GM21381 (cell line): Measurements from ENCODE around the gene SLC46A3.
"Not testable (repeated sequence)": the region's sequence is repeated elsewhere in the genome, so short reads cannot be mapped to it uniquely, and the experiment has no call there.

Experiments
- ATAC-seq: cut with Tn5 transposase; IDR thresholded peaks from one replicate; pipeline ENCODE4 v1.9.1; 2021; ENCODE audit warnings: mild to moderate bottlenecking, moderate library complexity; ENCODE audit not compliant: unreplicated experiment

The SLC46A3 gene, protein sequence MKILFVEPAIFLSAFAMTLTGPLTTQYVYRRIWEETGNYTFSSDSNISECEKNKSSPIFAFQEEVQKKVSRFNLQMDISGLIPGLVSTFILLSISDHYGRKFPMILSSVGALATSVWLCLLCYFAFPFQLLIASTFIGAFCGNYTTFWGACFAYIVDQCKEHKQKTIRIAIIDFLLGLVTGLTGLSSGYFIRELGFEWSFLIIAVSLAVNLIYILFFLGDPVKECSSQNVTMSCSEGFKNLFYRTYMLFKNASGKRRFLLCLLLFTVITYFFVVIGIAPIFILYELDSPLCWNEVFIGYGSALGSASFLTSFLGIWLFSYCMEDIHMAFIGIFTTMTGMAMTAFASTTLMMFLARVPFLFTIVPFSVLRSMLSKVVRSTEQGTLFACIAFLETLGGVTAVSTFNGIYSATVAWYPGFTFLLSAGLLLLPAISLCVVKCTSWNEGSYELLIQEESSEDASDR

DNA sequence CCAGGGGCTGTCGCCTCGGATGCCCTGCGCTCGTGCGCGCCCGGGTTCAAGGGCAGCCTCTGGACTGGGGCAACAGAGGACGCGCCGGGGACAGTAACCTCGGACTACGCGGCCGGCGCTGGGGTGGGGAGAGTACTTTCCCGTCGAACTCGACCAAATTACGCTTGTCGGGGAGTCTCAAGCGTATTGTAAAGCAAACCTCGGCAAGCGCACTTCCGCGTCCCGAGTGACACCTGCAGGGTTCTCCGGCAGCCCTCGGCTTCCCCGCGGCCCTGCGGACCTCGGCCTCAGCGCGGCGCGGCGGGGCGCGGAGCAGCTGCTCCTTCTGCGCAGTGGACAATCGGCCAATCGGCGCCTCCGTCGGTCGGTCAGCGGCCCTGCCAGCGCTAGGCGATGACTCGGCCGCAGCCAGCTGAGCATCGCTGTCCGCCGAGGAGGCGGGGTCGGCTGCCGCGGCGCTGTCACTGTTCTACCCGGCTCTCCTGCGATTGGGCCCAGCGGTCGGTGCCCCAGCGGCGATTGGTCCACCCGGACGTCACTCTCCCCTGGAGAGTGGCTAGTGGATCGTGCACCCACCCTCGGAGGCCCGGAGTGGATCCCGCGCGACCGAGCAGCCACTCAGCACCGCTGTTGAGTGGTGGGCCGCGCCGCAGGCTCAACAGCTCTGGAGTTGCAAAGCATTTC, at the start of gene SLC46A3:
TSS of gene SLC46A3 (minus strand) at position 428 of the 684 bp plus-strand sequence. CDS start 972 bp downstream, outside the sequence.
- ATAC-seq: peak; percentile 99

DNA sequence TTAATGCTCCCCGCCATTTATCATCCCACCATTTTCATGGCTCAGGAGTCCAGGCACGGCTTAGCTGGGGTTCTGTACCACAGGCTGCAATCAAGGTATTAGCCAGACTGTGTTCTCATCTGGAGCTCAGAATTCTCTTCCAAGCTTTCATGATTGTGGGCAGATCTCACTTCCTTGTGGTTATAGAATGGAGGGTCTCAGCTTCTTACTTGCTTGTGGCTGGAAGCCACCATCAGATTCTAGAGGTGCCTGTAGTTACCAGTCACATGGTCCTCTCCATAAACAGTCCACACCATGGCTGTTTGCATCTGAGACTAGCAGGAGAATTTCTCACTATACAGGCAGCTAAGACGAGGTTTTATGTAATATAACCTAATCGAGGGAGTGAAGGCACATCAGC, 45.1 kb upstream of the SLC46A3 start:
- no peak for ATAC-seq

DNA sequence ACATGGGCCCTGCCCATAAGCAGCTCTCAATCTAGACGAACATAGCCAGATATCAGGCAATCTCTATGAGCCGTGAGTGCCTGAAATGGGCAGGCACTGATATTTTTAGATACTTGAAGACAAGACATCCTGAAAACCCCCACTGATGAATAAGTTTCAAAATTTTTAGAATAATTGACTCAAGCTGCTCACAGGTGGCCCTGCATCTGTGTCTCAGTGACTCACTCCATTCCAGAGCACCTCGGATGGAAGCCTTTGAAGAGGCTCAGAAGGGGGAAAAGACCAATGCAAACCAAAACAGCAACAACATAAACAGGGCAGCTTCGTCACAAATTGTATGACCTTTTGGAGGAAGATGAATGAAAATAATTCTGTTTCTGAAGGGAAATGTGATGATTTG, 42.8 kb upstream of the SLC46A3 start:
- ATAC-seq: no peak

DNA sequence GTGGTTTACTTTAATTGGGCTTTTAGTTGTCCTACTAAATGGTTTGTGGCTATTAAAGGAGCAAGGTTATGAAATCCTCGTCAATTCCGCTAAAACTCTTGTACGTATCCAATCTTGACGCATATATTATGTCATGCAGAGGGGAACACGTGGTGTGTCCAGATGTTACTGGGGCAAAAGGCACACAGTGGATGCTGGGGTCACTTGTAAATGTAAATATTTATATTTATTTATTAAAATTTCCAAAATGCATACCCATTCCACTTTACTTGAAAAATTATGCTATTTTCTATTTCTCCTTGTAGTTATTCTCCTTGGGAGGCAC, 36.7 kb upstream of the SLC46A3 start:
- ATAC-seq: no peak

DNA sequence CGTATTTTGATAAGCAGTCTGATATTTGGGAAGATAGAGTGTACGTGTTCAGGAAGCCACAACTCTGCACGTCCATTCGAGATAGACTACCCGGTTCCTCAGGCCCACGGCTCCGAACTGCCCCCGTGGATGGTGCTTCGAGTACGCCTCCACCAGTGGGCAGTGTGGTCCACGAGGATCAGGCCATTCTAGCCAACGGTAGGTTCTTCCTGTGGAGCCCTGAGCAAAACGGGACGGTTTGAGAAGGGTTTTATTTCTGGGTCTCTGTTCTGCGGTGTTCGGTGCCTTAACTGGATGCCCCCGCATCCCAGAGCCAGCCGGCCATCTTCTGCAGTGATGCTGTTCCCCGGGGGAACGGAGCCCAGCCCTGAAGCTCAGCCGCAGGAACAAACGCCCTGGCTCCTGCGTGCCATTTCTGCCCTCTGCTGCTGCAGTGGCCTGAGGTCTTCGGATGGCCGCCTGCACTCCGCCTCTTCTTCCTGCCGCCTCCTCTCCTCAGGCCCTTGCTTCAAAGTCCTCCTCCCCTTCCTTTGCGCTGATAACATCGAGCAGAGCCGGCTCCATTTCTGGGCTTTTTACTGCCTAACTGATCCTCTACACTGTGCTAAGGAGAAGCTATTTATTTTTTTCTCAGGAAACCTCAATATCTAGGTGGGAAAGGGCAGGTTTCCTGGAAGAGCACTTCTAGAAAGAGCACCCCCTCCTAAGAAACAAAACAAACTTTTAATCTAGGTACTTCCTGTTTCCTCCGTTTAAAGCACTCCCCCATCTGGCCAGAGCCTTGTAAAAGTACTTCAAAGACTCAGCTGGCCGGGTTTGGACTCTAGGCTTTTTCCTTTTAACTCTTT, 36.2 kb upstream of the SLC46A3 start:
- ATAC-seq: no peak

DNA sequence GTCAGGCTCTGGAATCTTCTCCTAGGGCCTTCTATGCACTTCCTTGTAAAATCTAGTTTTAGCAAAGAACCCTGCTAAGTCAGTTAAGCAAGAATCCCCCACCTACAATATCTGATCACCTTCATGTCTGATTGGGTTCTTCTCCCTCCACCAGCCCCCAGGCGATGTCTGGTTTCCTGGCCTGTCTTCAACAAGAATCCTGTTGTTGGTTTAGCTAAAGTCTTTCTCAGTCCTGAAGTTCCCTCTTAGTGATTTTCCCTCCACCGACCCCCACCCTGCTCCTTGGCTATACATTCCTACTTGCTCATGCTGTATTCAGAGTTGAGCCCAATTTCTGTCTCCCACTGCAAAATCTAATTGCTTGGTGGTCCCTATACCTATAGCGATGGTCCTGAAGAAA, 35.2 kb upstream of the SLC46A3 start:
- no peak for ATAC-seq

DNA sequence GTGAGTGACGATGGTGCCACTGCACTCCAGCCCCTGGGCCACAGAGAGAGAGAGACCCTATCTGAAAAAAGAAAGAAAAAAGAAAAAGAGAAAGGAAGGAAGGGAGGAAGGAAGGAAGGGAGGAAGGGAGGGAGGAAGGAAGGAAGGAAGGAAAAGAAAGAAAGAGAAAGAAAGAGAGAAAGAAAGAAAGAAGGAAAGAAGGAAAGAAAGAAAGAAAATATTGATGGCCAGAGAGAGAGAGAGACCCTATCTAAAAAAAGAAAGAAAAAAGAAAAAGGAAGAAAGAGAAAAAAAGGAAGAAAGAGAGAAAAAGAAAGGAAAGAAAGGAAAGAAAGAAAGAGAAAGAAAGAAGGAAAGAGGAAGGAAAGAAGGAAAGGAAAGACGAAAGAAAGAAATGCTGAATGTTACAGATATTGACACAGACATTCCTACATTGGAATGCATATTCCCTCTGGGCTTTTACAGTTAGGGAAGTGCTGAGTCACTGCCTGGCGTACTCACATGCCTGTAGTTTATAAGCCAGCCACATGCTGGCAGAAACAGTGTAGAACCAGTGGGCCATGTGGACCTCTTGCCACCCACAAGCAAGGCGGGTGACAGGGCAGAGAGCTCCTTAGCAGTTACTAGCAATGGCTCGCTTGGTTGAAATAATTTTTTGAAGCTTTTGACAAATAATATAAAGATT, 34.6 kb upstream of the SLC46A3 start:
- no peak for ATAC-seq

DNA sequence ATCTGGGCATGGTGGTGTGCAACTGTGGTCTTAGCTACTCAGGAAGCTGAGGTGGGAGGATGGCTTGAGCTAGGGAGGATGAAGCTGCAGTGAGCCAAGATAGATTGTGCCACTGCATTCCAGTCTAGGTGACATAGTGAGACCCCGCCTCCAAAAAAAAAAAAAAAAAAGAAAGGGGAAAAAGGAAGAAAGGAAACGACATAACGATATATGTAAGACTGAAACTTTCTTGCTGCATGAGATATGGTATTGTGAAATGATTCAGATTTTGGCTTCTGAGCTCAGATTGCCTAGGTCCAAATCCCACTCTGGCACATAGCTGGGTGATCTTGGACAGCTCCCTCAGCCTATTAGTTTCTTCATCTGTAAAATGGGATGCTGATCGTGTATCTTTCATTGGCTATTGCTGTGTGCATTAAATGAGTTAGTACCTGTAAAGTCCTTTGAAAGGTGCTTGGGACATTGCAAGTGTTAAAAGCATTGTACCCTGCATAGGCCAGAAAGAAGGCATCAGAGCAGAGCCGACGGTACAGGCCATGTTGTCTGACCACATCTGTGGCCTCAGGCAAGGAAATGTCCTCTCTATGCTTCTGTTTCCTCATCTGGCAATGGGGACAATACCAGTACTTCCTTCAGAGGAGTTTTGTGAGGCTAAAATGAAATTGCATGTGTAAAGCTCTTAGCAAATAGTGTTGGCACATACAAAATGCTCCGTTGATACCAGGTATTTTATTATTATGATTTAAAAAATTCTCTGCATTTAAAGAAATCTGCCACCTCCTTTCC, 32.6 kb upstream of the SLC46A3 start:
- no peak for ATAC-seq

DNA sequence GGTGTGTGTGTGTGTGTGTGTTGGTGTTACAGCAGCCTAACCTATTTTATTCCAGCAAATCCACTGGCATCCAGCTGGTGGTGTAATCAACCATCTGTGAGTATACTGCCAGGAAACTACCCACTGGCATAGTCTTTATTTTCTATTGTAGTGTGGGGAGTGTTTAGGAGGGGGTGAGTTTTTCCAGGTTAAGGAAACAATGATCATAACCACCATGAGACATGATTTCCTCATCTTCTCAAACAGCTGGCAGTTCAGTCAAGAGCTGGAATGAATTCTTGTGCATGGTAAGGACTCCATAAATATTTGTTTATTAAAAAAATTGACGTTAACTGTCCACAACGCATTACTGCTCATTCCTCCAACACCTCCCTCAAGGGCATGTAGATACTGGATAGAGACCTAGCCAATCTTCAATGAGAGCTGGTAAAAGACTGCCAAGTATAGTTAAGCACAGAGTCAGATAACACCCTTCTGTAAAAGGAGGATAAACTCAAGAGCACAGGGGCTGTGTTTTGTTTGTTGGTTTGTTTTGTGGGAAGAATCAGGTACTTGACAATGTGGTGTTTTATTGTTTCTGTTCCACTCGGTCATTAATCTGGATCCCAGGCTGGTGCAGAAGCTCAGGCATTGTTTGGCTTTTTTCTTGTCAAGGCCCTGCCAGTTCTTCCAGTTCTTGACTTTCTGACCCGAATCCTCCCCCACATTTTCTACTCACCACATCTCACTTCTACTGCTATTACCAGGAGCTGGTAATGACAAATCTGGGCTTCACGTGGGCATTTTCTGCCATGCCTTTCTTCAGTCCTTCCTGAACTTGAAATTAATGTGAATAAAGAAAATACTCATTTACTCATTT, 31.6 kb upstream of the SLC46A3 start:
- no peak for ATAC-seq

DNA sequence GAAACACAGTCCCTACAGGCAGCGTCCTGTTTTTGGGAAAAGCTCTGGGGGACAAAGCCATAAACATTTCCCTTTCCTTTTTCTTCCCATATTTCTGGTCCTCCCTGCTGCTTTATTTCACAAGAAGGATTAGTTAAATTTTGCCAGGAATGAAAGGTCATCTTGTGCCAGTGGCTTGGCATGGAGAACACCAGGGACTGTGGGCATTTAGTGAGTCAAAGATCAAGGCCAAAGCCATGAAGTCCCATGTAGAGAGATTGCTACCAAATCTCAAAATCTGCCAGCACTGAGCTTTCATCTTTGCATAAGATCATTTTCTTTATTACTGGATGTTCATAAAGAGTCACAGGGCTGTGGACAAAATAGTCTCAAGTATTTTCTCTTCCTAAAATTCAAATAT, 29.1 kb upstream of the SLC46A3 start:
- no peak for ATAC-seq

DNA sequence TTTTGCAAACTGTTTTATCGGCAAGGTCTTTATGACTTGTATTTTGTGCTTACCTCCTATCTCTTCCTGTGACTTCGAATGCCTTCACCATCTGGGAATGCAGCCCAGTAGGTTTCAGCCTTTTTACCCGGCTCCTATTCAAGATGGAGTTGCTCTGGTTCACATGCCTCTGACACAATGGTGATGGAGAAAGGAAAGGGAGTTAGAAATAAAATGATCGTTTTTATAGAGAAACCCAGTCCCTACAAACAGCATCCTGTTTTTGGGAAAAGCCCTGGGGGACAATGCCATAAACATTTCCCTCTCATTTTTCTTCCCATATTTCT, 27.5 kb upstream of the SLC46A3 start:
- ATAC-seq: no peak

DNA sequence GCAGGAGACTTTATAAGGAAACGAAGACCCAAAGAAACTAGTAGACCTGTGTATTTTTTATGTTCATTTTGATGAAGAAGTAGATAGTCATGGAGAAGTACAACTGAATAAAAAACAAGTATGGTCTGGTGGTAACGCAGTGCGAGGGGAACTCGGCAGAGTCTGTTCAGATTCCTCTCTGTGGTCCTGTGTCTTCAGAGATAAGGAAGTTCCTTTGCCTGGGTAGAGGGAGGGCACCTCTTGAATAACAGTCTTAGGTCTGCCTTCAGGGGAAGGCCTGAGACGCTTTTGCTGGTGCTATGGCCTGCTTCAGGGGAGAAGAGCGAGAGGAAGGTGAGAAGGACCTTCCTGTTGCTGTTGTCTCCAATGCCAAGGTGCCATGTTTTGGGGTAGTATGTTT, 25.9 kb upstream of the SLC46A3 start:
- no peak for ATAC-seq

DNA sequence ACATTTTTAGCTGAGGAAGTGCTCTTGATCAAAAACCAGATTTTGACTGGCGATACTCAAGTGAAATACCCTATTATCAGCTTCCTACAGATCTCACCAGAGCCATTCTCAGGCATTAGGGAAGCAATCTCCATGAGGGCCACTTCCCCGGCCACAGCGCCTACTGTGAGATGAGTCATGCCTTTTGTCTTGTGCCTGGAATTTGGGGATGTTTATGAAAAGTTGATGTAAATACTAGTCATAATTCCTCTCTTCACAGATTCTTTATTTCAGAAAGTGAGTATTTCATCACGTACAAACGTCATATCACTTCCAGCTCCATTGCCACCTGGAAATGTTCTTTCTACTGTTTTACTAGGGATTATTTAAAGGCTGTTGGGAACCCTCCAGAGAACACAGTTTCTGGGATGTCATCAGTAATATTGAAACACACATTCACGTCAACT, 25.3 kb upstream of the SLC46A3 start:
- ATAC-seq: no peak

DNA sequence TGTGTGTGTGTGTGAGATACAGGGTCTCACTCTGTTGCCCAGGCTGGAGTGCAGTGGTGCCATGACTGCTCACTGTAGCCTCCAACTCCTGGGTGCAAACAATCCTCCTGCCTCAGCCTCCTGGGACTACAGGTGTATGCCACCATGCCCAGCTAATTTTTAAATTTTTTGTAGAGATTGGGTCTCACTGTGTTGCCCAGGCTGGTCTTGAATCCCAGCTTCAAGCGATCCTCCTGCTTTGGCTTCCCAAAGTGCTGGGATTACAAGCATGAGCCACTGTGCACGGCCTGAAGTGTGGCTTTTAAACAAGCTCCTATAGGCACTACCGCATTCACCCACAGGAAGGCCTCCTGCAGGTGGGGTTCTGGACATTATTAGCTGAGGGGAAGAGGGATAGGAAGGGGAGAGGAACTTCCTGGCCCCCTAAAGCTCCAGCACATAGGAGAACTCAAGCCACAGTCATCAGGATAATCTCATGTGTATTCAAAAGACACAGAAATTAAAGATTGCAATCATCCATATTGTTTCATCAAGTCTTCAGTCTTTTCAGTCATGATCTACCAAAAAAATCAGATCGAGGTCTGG, 24.8 kb upstream of the SLC46A3 start:
- no peak for ATAC-seq

DNA sequence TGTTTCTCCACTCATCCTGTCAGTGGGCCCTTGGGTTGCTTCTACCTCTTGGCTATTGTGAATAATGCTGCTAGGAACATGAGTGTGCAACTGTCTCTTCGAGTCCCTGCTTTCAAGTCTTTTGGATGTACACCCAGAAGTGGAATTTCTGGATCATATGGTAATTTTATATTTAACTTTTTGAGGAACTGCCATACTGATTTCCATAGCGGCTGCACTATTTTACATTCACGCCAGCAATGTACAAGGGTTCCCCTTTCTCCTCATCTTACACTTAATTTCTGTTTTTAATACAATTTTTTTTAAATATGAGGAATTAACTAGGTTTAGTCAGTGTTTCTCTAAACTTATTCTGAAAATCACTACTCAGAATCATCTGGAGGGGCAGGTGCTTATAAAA, 24.2 kb upstream of the SLC46A3 start:
- ATAC-seq: no peak

DNA sequence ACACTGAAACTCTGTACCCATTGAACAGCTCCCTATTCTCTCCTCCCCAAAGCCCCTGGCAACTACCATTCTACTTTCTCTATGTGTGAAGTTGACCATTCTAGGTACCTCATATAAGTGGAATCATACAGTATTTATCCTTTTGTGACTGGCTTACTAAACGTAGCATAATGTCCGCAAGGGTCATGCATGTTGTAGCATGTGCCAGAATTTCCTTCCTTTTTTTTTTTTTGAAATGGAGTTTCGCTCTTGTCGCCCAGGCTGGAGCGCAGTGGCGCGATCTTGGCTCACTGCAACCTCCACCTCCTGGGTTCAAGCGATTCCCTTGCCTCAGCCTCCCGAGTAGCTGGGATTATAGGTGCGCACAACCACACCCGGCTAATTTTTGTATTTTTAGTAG, 23.7 kb upstream of the SLC46A3 start:
- ATAC-seq: not testable (repeated sequence)

DNA sequence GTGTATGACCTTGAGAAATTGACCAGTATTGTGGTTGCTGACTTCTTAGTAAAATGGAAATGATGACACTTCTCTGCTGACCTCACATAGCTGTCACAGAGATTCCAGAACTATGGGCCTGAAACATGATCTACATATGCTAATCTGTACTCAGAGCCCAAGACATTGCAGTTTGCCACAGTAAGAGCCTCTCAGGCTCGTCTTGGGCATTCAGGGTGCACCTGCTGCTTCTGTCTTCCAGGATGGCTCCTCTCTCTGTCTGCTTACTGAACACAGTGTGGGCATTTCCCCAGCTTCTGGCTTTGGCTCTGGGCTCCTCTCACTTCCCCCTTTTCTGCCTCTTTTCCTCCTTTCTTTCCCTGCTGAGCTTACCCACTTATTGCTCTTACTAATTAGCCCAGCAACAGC, 22.3 kb upstream of the SLC46A3 start:
- ATAC-seq: no peak

DNA sequence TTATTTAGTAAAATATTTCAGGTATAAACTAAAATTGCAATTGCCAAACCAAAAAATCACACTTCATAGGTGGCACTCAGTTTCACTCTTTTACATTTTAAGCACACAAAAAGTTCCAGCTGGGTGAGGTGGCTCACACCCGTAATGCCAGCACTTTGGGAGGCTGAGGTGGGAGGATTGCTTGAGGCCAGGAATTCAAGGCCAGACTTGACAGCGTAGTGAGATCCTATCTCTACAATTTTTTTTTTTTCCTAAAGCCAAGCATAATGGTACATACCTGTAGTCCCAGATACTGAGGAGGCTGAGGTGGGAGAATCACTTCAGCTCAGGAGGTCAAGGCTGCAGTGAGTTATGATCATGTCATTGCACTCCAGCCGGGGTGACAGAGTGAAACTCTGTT, 20.6 kb upstream of the SLC46A3 start:
- ATAC-seq: no peak

DNA sequence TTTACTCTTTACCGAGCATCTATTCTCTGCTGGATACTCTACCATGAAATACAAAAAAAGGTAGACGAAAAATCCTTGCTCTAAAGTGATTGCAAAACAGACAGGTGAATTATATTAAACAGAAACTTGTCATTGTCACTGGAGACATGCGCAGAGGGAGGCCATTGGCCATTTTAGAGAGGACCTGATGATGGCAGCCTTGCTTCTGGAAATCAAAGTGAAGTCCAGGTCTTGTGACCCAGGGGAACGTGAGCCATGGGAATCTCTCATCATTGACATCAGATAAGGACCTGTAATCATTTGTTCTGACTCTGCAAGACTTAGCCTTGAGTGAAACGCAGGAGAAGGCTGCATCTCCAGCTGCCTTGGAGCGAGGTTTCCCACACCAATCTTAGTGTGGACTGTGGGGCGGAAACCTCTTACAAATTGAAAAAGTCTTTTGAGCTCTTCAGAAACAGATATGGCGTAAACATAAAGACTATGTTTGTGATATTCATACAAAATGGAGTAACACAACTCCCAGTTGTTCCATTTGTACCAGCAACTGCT, 16.8 kb upstream of the SLC46A3 start:
- ATAC-seq: no peak
